ENCODE data around the gene CENPT.
"Not testable (repeated sequence)": the region's sequence is repeated elsewhere in the genome, so short reads cannot be mapped to it uniquely, and the experiment has no call there.

Gene CENPT

DNA sequence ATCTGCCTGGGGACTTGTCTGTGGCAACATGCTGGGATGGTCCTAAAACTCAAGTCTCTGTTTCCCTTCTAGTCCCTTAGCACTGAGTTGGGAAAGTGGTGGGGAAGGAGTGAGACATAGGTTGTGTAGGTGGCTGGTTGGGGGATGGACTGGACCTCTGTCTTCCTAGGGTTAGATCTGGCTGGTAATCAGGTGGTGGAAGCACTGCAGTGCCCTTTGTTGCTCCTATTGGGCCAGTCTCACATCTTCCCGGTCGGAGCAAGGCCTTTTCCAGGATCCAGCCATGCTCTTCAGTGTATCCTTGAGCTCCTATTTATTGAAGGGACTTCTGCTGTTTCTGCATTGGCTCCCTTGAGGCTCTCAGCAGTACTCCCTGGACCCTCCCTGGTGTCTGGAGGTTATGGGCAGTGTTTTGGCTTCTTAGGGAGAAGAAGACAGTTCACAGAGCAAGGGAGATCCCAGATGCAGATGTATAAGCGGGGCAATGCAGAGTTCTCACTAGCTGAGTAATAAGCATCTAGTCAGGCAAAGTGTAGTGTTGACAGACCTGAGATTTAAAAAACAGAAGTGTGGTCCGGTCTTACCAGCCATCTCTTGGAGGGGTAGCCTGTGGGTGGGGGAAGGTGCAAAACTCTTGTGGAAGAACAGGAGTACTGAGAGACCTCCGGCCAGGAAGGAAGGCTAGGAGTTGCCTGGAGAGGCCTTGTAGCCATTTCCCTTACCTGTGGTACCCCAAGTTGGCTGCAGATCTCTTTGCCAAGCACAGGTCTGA is 2.0 kb downstream of the CENPT start:
- DNase-seq = no peak

DNA sequence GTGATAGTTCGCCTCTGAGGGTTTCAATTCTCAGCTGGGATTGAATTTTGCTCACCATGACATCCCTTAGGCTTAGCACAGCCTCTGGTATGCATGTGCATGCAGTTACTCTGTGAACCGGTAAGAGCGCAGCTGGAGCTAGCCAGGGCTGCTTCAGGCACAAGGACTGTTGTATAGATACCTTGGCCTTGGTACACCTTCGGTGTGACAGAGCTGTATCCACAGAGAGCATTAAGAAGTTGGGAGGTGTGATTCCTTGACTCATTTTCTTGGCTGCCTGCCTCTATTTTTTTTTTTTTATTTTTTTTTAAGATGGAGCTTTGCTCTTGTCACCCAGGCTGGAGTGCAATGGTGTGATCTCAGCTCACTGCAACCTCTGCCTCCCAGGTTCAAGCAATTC is 3.0 kb downstream of the CENPT start:
- DNase-seq = no peak

DNA sequence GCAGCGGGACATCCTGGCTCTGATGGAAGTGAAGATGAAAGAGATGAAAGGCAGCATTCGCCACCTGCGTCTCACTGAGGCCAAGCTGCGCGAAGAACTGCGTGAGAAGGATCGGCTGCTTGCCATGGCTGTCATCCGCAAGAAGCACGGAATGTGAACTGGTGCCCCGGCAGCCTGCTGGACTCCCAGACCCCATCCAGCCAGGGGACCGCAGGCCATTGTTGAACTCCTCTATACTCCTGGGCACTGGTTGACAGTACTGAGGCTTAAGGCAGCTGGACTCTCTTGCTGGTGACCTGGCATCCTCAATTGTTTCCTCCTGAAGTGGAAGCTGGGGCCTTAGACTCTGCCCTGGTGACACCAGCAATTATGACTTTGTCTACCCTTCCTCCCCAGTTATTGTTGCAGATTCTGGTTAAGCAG is 4.1 kb downstream of the CENPT start:
- DNase-seq = no peak

DNA sequence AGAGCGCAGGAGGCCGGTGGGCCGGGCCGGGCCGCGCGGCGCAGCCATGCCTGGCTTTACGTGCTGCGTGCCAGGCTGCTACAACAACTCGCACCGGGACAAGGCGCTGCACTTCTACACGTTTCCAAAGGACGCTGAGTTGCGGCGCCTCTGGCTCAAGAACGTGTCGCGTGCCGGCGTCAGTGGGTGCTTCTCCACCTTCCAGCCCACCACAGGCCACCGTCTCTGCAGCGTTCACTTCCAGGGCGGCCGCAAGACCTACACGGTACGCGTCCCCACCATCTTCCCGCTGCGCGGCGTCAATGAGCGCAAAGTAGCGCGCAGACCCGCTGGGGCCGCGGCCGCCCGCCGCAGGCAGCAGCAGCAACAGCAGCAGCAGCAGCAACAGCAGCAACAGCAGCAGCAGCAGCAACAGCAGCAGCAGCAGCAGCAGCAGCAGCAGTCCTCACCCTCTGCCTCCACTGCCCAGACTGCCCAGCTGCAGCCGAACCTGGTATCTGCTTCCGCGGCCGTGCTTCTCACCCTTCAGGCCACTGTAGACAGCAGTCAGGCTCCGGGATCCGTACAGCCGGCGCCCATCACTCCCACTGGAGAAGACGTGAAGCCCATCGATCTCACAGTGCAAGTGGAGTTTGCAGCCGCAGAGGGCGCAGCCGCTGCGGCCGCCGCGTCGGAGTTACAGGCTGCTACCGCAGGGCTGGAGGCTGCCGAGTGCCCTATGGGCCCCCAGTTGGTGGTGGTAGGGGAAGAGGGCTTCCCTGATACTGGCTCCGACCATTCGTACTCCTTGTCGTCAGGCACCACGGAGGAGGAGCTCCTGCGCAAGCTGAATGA is 4.8 kb downstream of the CENPT start:
- DNase-seq = peak; percentile 68

DNA sequence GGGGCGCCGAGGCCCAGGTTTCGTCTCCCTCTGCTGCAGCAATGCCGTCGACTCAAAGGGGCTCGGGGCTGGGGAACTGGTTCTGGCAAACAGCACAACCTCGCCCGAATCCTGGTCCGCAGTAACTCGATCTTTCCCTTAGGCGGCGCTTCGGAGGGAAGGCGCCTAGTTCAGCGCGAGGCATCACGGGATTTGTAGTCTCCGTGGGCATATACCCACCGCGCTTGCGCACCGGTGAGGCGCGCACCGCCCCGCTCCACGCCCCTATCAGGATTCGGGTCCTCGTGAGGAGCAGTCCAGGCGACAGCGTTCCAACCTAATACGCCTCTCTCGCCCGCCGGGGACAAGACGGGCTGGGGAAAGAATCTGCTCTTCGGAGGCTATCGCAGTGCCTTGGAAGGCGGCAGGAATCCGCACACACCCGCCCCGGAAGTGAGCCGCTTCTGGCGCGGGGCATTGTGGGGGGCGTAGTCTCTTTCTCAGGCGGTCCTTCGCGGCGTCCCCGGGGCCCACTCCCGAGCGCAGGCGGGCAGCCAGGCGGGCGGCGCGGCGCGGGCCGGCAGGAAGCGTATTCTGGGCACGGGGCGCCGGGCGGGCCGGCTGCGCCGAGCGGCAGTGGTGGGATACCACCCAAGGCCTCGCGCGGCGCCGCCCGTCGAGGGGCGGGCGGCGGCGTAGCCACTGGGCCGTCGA is 5.5 kb downstream of the CENPT start, which contains the start of gene THAP11:
TSS of gene THAP11 (plus strand) at position 505 of the 693 bp plus-strand sequence. CDS start 235 bp downstream, outside the sequence.
- DNase-seq = peak; percentile 95

DNA sequence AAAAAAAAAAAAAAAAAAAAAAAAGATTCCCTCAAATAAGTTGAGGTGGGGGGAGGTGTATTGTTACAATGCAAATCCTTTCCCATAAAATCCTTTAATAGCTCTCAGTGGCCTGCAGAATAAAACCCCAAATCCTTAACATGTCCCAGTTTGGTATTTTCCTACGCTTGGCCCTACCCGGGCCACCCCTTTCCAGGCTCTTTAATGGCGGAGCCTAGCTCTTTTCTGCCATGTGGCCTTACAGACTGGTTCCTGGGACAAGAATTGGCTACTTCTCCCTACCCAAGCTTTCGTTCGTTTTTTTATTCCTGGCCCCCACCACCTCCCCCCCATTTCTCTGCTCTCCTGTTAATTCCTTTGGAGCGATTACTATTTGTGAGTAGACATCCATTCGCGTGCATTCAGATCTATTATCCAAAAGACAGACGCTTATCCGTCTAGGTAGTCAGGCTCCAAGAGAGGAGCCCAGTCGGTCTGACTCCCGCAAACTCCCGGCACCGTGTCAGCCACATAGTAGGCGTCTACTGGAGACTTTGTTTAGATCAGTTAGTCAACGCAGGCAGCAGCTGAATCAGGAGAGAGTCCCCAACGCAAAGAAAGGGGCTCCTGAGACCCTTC is 6.2 kb downstream of the CENPT start:
- DNase-seq = no peak

DNA sequence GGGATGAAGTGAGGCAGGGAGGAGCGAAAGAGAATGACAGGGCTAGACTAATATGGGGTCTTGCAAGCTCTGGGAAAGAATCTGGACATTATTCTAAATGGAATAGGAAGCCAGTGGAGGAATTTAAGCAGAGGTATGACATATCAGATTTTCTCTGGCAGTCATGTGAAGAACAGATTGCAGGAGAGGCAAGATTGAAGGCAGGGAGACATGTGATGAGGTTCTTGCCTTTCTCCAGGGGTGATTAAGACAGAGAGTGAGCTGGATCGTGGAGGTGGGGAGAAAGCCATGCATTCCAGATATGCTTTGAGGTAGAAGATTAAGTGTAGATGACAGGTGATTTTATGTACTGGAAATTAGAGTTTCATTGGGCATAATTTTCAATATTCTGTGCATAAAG is 9.7 kb downstream of the CENPT start:
- no peak for DNase-seq

DNA sequence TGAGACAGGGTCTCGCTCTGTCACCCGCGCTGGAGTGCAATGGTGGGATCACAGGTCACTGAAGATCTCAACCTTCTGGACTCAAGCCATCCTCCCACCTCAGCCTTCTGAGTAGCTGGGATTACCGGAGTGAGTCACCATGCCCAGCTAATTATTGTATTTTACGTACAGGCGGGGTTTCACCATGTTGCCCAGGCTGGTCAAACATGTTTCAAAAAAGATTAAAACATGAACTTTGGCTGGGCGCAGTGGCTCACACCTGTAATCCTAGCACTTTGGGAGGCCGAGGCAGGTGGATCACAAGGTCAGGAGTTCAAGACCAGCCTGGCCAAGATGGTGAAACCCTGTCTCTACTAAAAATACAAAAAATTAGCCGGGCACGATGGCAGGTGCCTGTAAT is 10.3 kb downstream of the CENPT start:
- not testable (repeated sequence) for DNase-seq

DNA sequence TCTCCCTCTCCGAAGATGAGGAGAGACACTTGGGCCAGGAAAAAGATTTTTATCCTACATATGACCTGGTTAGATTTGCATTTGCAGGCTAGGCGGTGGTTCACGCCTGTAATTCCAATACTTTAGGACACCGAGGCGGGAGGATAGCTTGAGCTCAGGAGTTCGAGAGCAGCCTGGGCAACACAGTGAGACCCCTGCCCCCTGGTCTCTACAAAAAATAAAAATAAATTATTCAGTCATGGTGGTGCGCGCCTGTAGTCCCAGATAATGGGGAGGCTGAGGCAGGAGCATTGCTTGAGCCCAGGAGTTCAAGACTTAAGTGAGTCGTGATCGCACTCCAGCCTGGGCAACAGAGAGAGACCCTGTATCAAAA is 13.3 kb downstream of the CENPT start:
- DNase-seq = no peak

DNA sequence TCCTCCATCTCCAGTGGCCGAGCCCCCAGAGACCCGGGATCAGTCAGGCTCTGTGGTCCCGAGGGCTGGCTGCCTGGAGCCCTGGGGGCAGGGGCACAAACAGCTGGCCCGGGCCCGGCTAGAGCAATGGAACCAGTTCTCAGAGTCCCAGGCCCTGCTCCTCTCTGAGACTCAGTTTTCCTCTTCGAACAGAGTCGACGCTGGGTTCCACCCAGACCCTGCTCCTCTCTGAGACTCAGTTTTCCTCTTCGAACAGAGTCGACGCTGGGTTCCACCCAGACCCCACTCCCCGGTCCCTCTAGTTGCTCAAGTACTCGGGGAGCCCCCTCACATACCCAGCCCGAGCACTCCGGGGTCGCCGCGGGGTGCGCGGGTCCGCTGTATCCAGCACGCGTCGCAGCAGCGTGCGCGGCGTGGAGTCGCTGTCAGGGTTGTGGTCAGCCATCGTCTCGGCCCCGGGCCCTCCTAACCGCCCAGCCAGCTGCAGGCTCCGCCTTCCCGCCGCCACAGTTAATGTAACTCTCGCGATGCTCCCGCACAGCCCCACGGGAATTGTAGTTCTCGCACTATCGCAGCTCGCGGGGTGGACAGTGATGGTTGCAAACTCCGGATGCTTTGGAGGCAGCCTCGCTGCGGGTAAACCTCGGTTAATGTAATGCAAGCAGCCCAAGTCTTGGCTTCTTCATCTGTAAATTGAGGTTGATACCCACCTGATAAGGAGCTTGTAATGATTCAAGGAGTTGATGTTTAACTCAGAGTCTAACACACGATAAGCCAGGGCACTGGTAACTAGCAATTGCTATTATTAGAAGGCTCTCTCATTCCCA is 13.9 kb downstream of the CENPT start:
- peak; percentile 94 for DNase-seq

DNA sequence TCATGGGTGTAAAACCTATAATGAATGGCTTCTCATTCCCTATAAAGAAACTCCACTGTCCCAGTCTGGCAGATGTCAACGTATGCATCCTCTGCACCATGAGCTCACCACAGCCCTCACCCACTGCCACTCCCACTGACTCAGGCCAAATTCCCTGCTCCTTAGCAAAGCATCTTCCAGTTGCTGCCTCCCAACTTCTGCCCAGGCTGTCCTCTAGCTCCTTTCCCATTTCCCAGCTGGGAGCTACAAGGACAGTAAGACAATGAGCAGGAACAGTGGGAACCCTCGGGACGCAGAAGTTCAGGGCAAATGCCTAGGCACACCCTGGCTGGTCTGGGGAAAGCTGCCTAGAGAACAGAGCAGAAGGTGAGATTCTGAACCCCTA is 14.5 kb downstream of the CENPT start:
- DNase-seq = no peak

DNA sequence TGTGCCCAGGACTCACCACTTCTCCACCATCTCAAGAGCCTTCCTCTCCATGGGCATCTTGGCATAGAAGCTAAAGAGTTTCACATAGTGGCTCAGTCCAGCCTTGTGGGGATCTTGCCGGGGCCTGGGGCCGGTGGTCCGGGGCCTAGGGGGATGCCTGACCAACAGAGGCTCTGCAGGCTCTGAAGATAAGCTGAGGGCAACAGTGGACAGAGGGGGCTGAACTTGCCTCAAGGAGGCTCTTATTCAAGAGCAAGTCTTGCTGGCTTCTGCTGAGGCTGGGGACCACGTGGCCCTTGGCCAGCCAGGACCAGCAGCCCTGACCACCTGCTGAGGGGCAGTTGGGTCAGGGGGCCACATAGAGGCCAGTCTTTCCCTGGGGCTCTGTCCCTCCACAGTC is 18.8 kb downstream of the CENPT start:
- no peak for DNase-seq

DNA sequence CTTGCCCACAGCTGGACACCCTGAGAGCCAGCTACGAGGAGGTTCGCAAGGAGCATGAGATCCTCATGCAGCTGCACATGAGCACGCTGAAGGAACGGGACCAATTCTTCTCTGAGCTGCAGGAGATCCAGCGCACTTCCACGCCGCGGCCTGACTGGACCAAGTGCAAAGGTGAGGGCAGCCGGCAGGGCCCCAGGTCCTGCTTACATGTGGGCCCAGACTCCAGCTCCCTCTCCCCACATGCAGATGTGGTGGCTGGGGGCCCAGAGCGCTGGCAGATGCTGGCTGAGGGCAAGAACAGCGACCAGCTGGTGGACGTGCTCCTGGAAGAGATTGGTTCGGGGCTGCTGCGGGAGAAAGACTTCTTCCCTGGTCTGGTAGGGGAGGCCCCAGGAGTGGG is 21.6 kb downstream of the CENPT start:
- DNase-seq = no peak

DNA sequence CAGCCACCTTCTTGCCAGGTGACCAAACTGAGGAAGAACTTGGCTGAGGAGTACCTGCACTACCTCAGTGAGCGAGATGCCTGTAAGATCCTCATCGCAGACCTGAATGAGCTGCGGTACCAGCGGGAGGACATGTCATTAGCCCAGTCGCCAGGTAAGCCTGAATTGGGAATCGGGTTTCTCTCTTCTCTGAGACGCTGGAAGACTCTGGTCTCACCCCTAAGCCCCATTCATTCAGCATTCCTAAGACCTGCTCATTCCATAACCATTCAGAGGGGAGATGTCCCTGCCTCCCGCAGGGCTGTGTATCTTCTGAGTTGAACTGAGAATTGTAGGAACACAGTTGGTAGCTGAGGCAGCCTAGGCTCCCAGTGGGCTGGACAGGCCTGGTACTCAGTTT is 22.4 kb downstream of the CENPT start:
- no peak for DNase-seq

DNA sequence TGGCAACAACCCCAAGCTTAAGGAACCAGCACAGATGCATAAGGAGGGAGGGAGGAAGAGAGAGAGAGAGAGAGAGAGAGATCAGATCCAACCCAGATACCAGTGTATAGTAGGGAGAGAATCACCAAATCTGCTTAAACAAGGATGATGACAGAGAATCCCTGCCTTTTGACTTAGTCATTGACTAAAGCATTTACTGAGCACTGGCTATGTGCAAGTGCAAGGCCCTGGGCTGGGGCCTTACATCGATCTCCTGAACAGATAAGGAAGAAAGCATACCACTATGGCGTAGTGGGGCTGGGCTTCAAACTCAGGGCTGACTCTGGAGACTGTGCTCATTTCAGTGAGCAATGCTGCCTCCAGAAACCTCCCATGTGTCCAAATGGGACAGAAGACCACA is 25.0 kb downstream of the CENPT start:
- no peak for DNase-seq

DNA sequence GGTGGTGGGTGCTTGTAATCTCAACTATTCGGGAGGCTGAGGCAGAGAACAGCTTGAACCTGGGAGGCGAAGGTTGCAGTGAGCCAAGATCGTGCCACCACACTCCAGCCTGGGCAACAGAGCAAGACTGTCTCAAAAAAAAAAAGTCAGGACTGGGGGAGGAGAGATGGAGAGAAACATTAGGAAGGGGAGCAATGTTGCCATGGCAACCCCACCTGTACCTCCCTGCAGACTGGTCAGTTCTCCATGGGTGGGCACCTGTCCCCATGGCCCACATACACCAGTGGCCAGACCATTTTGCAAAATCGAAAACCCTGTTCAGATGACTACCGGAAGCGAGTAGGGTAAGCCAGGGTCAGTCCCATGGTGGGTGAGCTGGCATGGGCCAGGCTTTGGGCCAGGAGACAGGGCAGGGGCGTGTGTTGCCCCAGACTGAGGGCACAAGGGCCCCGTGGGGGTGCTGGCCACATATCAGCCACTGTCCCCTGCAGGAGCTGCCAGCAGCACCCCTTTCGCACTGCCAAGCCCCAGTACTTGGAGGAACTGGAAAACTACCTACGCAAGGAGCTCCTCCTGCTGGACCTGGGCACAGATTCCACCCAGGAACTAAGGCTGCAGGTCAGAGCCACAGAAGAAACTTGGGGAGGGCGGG is 26.8 kb downstream of the CENPT start:
- DNase-seq = no peak

DNA sequence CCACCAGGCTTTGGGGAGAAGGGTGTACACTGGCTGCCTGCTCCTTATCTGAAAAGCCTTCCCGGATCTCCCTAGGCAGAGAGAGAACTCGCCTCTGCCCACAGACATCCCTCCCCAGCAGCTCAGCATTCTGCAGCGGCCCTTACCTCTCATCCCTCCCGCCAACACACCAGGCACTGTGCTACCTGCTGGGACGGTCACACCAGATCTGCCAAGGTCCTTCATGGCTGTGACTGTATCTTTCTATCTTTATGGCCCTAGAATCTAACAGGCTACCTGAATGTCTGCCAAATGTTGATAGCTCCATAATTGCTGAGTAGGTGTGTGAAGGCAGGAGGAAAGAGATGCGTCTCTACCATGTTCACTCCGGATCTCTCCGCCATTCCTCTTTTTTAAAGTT is 32.9 kb downstream of the CENPT start:
- DNase-seq = no peak

DNA sequence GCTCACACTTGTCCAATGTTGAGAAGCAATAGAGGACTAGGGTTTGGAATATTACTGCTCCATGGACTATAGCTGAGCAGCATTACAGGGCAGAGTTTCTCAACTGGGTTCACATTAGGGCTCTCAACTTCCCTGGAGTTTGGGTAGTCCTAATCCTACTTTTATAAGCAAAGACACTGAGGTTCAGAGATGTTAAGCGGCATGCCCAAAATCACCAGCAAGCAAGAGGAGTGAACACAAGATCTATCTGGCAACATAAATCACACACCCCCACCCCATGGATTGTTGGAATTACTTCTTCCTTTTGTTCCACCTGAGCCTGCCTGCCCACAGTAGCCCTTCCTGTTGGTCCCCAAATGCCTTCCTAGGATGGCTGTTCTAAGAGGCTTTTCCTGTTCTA is 35.6 kb downstream of the CENPT start:
- no peak for DNase-seq

DNA sequence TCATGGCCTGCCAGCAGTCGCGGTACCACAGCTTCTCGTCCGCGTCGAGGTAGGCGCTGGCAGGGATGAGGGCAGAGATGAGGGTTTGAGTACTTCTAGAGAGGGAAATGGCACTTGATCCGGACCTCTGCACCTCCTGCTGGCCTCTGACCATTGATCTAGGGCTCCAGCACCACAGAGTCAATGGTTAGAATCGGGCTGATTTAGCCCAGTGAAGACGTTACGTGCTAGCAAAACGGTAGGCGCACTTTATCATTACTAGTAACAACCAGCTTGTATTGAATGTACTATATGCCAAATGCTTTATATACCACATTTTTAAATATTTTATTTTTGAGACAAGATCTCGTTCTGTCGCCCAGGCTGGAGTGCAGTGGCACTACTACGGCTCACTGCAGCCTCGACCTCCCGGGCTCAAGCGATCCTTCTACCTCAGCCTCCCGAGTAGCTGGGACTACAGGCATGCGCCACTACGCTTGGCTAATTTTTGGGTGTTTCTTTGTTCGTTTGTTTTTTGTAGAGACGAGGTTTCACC is 40.3 kb downstream of the CENPT start:
- no peak for DNase-seq

DNA sequence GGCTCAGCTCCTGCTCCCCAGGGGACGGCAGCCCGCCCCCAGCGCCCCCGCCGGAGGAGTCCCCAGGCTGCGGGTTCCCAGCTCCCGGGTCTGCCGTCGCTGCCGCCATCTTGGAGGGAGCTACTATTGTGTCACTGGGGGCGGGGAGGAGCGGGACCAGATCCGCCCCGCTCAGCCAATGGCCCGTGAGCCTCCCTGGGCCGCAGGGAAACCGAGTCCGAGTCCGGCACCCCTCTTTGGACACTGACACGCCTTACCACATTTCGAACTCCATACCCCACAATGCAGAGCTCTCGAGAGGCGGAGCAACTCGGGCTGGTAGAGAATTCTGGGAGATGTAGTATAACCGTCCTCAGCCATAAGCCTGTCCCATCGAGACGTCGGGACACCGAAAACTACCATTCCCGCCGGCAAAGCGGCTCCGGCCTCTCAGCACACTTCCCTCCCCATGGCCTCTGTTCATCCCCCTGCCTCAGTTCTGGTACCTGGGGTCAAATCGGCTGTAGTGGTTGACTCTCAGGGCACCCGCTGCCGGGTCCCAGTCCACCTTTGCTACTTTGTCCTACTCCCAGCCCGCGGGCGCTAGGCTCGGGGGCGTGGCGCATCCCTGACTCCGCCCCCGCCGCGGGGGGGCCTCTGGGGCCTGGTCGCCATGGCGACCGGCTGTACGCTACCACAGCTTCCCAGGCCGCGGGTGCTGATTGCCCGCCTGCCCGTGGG is 40.9 kb downstream of the CENPT start, which contains the start of the genes RANBP10 and TSNAXIP1:
TSS of gene RANBP10 (minus strand) at position 133 of the 720 bp plus-strand sequence. CDS start at position 109, 24 bp downstream.
TSS of gene TSNAXIP1 (plus strand) at position 462 of the 720 bp plus-strand sequence. CDS start 261 bp downstream, outside the sequence.
- peak; percentile 97 for DNase-seq

Measured in activated naive CD4-positive, alpha-beta T cell treated with Interleukin-2 at 50 U/mL for 16 hours (primary cell).